ENCODE measurements around the gene JADE2. TPM values are rescaled to one million over a fixed set of nuclear protein-coding genes. Genes with fewer than 3 reads are reported as not detected.
"Not testable (repeated sequence)": the region's sequence is repeated elsewhere in the genome, so short reads cannot be mapped to it uniquely, and the experiment has no call there.

Gene JADE2
- total and polyA plus RNA-seq, 5 donors, result 18.6 to 51.6 (median 46.9) TPM

- H3K4me1 ChIP-seq (ENCODE audit: control insufficient read depth, insufficient read depth, low read length), result peaks cover 14% of the 10 kb centered on the region
- H3K4me3 ChIP-seq (ENCODE audit: low read length), result no peak overlapping the region
- no peaks in the 10 kb centered on the region for H3K27me3 ChIP-seq (ENCODE audit: control insufficient read depth, insufficient read depth)
- H3K27ac ChIP-seq (ENCODE audit: low read length), result no peak overlapping the region
- DNase-seq, result peak in 1 of 3 donors; percentile 45
- intact Hi-C loops (cut with DNase I), result loop anchor here in 2 of 4 donors (5.0 kb wide), 1 partner anchor 41 kb away; no protein-coding TSS in a partner anchor
- H3K9me3 ChIP-seq (ENCODE audit: control insufficient read depth, low read length), result no peaks in the 10 kb centered on the region
- WGBS, result 94% methylated on average over 8 of the region's 8 CpGs
- no peak for ATAC-seq
Observed at GRCh38 chr5:134508521-134509195, 16.8 kb upstream of the JADE2 start.

- peak in 2 of 3 donors; percentile 10 to 33 for DNase-seq
- Histone ChIP-seq H3K27ac (ENCODE audit: low read length) (no peak overlapping the region), H3K9me3 (ENCODE audit: control insufficient read depth, low read length) (no peaks in the 10 kb centered on the region), H3K4me3 (ENCODE audit: low read length) (no peak overlapping the region), H3K27me3 (ENCODE audit: control insufficient read depth, insufficient read depth) (no peaks in the 10 kb centered on the region), H3K4me1 (ENCODE audit: control insufficient read depth, insufficient read depth, low read length) (peaks cover 9% of the 10 kb centered on the region)
- ATAC-seq, result no peak
- 89% methylated on average over 13 of the region's 13 CpGs for WGBS
- intact Hi-C loops (cut with DNase I), result loop anchor here in 2 of 4 donors (5.0 kb wide), 1 partner anchor 42 kb away; no protein-coding TSS in a partner anchor
Observed at GRCh38 chr5:134509308-134510040, 16.0 kb upstream of the JADE2 start.

GRCh38 chr5:134510970-134511795 lies 14.3 kb upstream of the JADE2 start:
- Histone ChIP-seq H3K27me3 (ENCODE audit: control insufficient read depth, insufficient read depth) (no peaks in the 10 kb centered on the region), H3K4me3 (ENCODE audit: low read length) (no peak overlapping the region), H3K27ac (ENCODE audit: low read length) (peak overlapping the region; percentile 82), H3K4me1 (ENCODE audit: control insufficient read depth, insufficient read depth, low read length) (peaks cover 9% of the 10 kb centered on the region), H3K9me3 (ENCODE audit: control insufficient read depth, low read length) (no peaks in the 10 kb centered on the region)
- peak in 1 of 3 donors; percentile 15 for DNase-seq
- ATAC-seq, result no peak
- intact Hi-C loops (cut with DNase I), result no loop called here
- 56% methylated on average over 9 of the region's 9 CpGs for WGBS

GRCh38 chr5:134511796-134512660 lies 13.4 kb upstream of the JADE2 start:
- Histone ChIP-seq H3K9me3 (ENCODE audit: control insufficient read depth, low read length) (no peaks in the 10 kb centered on the region), H3K4me3 (ENCODE audit: low read length) (no peak overlapping the region), H3K27ac (ENCODE audit: low read length) (peak overlapping the region; percentile 82), H3K4me1 (ENCODE audit: control insufficient read depth, insufficient read depth, low read length) (peaks cover 9% of the 10 kb centered on the region), H3K27me3 (ENCODE audit: control insufficient read depth, insufficient read depth) (no peaks in the 10 kb centered on the region)
- peak; percentile 88 to 92 (median 90) for DNase-seq
- 48% methylated on average over 7 of the region's 7 CpGs for WGBS
- ATAC-seq, result peak; percentile 92
- intact Hi-C loops (cut with DNase I), result no loop called here

GRCh38 chr5:134512661-134512999 lies 12.8 kb upstream of the JADE2 start:
- no peaks in the 10 kb centered on the region for H3K27me3 ChIP-seq (ENCODE audit: control insufficient read depth, insufficient read depth)
- intact Hi-C loops (cut with DNase I), result no loop called here
- peak overlapping the region; percentile 22 for H3K27ac ChIP-seq (ENCODE audit: low read length)
- H3K4me3 ChIP-seq (ENCODE audit: low read length), result no peak overlapping the region
- ATAC-seq, result no peak
- no peaks in the 10 kb centered on the region for H3K9me3 ChIP-seq (ENCODE audit: control insufficient read depth, low read length)
- H3K4me1 ChIP-seq (ENCODE audit: control insufficient read depth, insufficient read depth, low read length), result peaks cover 9% of the 10 kb centered on the region
- peak in 1 of 3 donors; percentile 49 for DNase-seq
- 82% methylated on average over 5 of the region's 5 CpGs for WGBS

- Histone ChIP-seq H3K9me3 (ENCODE audit: control insufficient read depth, low read length) (no peaks in the 10 kb centered on the region), H3K4me3 (ENCODE audit: low read length) (no peak overlapping the region), H3K4me1 (ENCODE audit: control insufficient read depth, insufficient read depth, low read length) (peaks cover 9% of the 10 kb centered on the region), H3K27me3 (ENCODE audit: control insufficient read depth, insufficient read depth) (no peaks in the 10 kb centered on the region), H3K27ac (ENCODE audit: low read length) (no peak overlapping the region)
- DNase-seq (peak in 1 of 3 donors; percentile 14), ATAC-seq (no peak)
- intact Hi-C loops (cut with DNase I), result no loop called here
- WGBS, result 64% methylated on average over 5 of the region's 5 CpGs
Observed at GRCh38 chr5:134515801-134516200, 9.7 kb upstream of the JADE2 start.

- intact Hi-C loops (cut with DNase I); H3K9me3 ChIP-seq (ENCODE audit: control insufficient read depth, low read length): not testable (repeated sequence)
- WGBS, result 88% methylated on average over 8 of the region's 8 CpGs
Observed at GRCh38 chr5:134516984-134517383, 8.5 kb upstream of the JADE2 start.

GRCh38 chr5:134517553-134517952 lies 7.9 kb upstream of the JADE2 start:
- Histone ChIP-seq H3K9me3 (ENCODE audit: control insufficient read depth, low read length) (no peaks in the 10 kb centered on the region), H3K27ac (ENCODE audit: low read length) (no peak overlapping the region), H3K4me3 (ENCODE audit: low read length) (no peak overlapping the region), H3K4me1 (ENCODE audit: control insufficient read depth, insufficient read depth, low read length) (peaks cover under 1% of the 10 kb centered on the region), H3K27me3 (ENCODE audit: control insufficient read depth, insufficient read depth) (no peaks in the 10 kb centered on the region)
- ATAC-seq, result no peak
- no peak for DNase-seq
- 94% methylated on average over 5 of the region's 5 CpGs for WGBS
- intact Hi-C loops (cut with DNase I), result no loop called here

More at GRCh38 chr5:134516984-134517383, 8.5 kb upstream of the JADE2 start:
- not testable (repeated sequence) for ATAC-seq; H3K27ac ChIP-seq (ENCODE audit: low read length); H3K4me1 ChIP-seq (ENCODE audit: control insufficient read depth, insufficient read depth, low read length); H3K4me3 ChIP-seq (ENCODE audit: low read length); H3K27me3 ChIP-seq (ENCODE audit: control insufficient read depth, insufficient read depth)
- DNase-seq, result peak in 1 of 3 donors; percentile 6

- DNase-seq (no peak), ATAC-seq (no peak)
- H3K4me3 ChIP-seq (ENCODE audit: low read length), result no peak overlapping the region
- no peaks in the 10 kb centered on the region for H3K9me3 ChIP-seq (ENCODE audit: control insufficient read depth, low read length)
- intact Hi-C loops (cut with DNase I), result loop anchor here in 3 of 4 donors (5.0 to 10.0 kb wide), 3 partner anchors 53 to 105 kb away; partner anchors contain the start of gene CDKN2AIPNL (in 1 of the 3)
- H3K27ac ChIP-seq (ENCODE audit: low read length), result no peak overlapping the region
- H3K4me1 ChIP-seq (ENCODE audit: control insufficient read depth, insufficient read depth, low read length), result no peaks in the 10 kb centered on the region
- WGBS, result 82% methylated on average over 2 of the region's 2 CpGs
- no peaks in the 10 kb centered on the region for H3K27me3 ChIP-seq (ENCODE audit: control insufficient read depth, insufficient read depth)
Observed at GRCh38 chr5:134519989-134520388, 5.5 kb upstream of the JADE2 start.

GRCh38 chr5:134521841-134522240 lies 3.6 kb upstream of the JADE2 start:
- intact Hi-C loops (cut with DNase I), result loop anchor here in 3 of 4 donors (5.0 to 10.0 kb wide), 3 partner anchors 55 to 107 kb away; partner anchors contain the start of gene CDKN2AIPNL (in 1 of the 3)
- Histone ChIP-seq H3K4me1 (ENCODE audit: control insufficient read depth, insufficient read depth, low read length) (no peaks in the 10 kb centered on the region), H3K4me3 (ENCODE audit: low read length) (no peak overlapping the region), H3K9me3 (ENCODE audit: control insufficient read depth, low read length) (no peaks in the 10 kb centered on the region), H3K27ac (ENCODE audit: low read length) (no peak overlapping the region), H3K27me3 (ENCODE audit: control insufficient read depth, insufficient read depth) (no peaks in the 10 kb centered on the region)
- ATAC-seq (no peak), DNase-seq (no peak)
- 47% methylated on average over 3 of the region's 3 CpGs for WGBS

Data from right cardiac atrium (tissue), 5 donors.